ENCODE results near the gene PDHX.

GRCh38 chr11:34887260-34887659 lies 29.2 kb upstream of the PDHX start:
- TF ChIP-seq, protein P1, sequence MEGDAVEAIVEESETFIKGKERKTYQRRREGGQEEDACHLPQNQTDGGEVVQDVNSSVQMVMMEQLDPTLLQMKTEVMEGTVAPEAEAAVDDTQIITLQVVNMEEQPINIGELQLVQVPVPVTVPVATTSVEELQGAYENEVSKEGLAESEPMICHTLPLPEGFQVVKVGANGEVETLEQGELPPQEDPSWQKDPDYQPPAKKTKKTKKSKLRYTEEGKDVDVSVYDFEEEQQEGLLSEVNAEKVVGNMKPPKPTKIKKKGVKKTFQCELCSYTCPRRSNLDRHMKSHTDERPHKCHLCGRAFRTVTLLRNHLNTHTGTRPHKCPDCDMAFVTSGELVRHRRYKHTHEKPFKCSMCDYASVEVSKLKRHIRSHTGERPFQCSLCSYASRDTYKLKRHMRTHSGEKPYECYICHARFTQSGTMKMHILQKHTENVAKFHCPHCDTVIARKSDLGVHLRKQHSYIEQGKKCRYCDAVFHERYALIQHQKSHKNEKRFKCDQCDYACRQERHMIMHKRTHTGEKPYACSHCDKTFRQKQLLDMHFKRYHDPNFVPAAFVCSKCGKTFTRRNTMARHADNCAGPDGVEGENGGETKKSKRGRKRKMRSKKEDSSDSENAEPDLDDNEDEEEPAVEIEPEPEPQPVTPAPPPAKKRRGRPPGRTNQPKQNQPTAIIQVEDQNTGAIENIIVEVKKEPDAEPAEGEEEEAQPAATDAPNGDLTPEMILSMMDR (IDR thresholded peaks at IDR 0.05) = no peak
- no peak for TF ChIP-seq POLR2A (IDR thresholded peaks at IDR 0.05)

All from heart left ventricle (tissue), 13 donors.